ENCODE measurements around the gene ZNF277. TPM values are rescaled to one million over a fixed set of nuclear protein-coding genes. Genes with fewer than 3 reads are reported as not detected.

The ZNF277 gene
- polyA plus RNA-seq, 2 of the 4 experiments (the other 2 are of a cell fraction) = 23.4 to 31.9 TPM

DNA sequence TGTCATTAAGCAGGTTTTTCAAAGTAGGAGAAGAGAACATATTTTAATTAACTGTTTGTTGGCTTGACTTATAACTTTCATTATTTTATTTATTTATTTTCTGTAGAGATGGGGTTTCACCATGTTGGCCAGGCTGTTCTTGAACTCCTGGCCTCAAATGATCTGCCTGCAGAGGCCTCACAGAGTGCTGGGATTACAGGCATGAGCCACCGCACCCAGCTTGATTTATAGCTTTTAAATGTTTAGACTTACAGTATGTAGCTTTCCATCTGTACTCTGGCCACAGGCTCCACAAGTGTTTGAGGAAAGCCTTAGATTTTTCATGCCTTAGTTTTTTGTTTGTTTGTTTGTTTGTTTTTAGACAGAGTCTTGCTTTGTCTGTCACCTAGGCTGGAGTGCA is 171.1 kb downstream of the ZNF277 start:
- no peaks in the 10 kb centered on the region for H3K9me3 ChIP-seq
- ChIA-PET CTCF (no interaction called here), POLR2A (no interaction called here)
- no peak for DNase-seq (ENCODE audit: low read depth in 1 of 2, low spot score in 1 of 2)
- WGBS (ENCODE audit: missing lambda C conversion rate) = 73% methylated on average over 1 of the region's 1 CpG
- H3K4me1 ChIP-seq = no peaks in the 10 kb centered on the region
- no peak overlapping the region for H3K27ac ChIP-seq
- no peak for ATAC-seq
- FAIRE-seq = no peak
- H3K4me2 ChIP-seq = no peak overlapping the region
- no peak for TF ChIP-seq FOXS1 (CRISPR knock-in tag; IDR thresholded peaks at IDR 0.05)
- TF ChIP-seq MAZ (IDR thresholded peaks at IDR 0.05; ENCODE audit: borderline replicate concordance, low read depth, low read length) = no peak
- no peak for TF ChIP-seq EP300 (IDR thresholded peaks at IDR 0.05)
- no peak for TF ChIP-seq EHMT2 (IDR thresholded peaks at IDR 0.05; ENCODE audit: low read depth)
- no peak for TF ChIP-seq EHF (CRISPR knock-in tag; IDR thresholded peaks at IDR 0.05)
- no peak for TF ChIP-seq RNF2 (IDR thresholded peaks at IDR 0.05; ENCODE audit: borderline replicate concordance, low read depth)
- no peak for TF ChIP-seq PHF8 (IDR thresholded peaks at IDR 0.05; ENCODE audit: borderline replicate concordance, low read depth)
- TF ChIP-seq, protein P1, sequence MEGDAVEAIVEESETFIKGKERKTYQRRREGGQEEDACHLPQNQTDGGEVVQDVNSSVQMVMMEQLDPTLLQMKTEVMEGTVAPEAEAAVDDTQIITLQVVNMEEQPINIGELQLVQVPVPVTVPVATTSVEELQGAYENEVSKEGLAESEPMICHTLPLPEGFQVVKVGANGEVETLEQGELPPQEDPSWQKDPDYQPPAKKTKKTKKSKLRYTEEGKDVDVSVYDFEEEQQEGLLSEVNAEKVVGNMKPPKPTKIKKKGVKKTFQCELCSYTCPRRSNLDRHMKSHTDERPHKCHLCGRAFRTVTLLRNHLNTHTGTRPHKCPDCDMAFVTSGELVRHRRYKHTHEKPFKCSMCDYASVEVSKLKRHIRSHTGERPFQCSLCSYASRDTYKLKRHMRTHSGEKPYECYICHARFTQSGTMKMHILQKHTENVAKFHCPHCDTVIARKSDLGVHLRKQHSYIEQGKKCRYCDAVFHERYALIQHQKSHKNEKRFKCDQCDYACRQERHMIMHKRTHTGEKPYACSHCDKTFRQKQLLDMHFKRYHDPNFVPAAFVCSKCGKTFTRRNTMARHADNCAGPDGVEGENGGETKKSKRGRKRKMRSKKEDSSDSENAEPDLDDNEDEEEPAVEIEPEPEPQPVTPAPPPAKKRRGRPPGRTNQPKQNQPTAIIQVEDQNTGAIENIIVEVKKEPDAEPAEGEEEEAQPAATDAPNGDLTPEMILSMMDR (IDR thresholded peaks at IDR 0.05) = no peak
- TF ChIP-seq ESRRA (IDR thresholded peaks at IDR 0.05; ENCODE audit: borderline replicate concordance, low read length) = no peak
- TF ChIP-seq, protein P2, sequence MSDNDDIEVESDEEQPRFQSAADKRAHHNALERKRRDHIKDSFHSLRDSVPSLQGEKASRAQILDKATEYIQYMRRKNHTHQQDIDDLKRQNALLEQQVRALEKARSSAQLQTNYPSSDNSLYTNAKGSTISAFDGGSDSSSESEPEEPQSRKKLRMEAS (IDR thresholded peaks at IDR 0.05) = no peak
- no peak for TF ChIP-seq JUNB (IDR thresholded peaks at IDR 0.05)
- no peak for TF ChIP-seq BHLHE40 (IDR thresholded peaks at IDR 0.05; ENCODE audit: low read depth, low read length)
- no peak for TF ChIP-seq GATA3 (IDR thresholded peaks at IDR 0.05; ENCODE audit: borderline replicate concordance)
- TF ChIP-seq NFE2L2 (conservative IDR thresholded peaks at IDR 0.05; ENCODE audit: low read length) = no peak
- no peak for TF ChIP-seq RARB (CRISPR knock-in tag; IDR thresholded peaks at IDR 0.05)
- H3K4me3 ChIP-seq = no peak overlapping the region

DNA sequence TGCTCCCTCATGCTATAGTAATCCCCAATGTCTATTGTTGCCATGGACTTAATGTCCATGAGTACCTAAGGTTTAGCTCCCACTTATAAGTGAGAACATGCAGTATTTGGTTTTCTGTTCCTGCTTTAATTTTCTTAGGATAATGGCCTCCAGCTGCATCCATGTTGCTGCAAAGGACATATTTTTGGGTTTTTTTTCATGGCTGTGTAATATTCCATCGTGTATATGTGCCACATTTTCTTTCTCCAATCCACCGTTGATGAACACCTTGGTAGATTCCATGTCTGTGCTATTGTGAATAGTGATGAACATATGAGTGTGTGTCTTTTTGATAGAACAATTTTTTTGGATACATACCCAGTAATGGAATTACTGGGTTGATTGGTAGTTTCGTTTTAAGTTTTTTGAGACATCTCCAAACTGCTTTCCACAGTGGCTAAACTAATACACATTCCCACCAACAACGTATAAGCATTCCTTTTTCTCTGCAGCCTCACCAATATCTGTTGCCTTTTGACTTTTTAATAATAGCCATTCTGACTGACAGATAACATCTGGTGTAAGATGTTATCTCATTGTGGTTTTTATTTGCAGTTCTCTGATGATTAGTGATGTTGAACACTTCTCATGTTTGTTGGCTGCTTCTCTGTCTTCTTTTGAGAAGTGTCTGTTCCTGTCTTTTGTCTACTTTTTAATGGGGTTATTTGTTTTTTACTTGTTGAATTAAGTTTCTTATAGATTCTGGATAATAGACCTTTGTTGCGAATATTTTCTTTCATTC is 175.0 kb downstream of the ZNF277 start:
- ChIA-PET CTCF (interaction anchor here (0.8 kb wide), 1 partner anchor 11 kb away, joined by 3 read pairs; no protein-coding TSS in a partner anchor), POLR2A (no interaction called here)
- no peaks in the 10 kb centered on the region for H3K4me1 ChIP-seq
- 54% methylated on average over 5 of the region's 5 CpGs for WGBS (ENCODE audit: missing lambda C conversion rate)
- no peak for FAIRE-seq
- H3K9me3 ChIP-seq = no peaks in the 10 kb centered on the region
- DNase-seq (ENCODE audit: low read depth in 1 of 2, low spot score in 1 of 2) = no peak
- no peak overlapping the region for H3K27ac ChIP-seq
- TF ChIP-seq, protein P3, sequence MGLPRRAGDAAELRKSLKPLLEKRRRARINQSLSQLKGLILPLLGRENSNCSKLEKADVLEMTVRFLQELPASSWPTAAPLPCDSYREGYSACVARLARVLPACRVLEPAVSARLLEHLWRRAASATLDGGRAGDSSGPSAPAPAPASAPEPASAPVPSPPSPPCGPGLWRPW (IDR thresholded peaks at IDR 0.05) = no peak
- H3K4me2 ChIP-seq = no peak overlapping the region
- H3K4me3 ChIP-seq = no peak overlapping the region
- no peak for ATAC-seq

DNA sequence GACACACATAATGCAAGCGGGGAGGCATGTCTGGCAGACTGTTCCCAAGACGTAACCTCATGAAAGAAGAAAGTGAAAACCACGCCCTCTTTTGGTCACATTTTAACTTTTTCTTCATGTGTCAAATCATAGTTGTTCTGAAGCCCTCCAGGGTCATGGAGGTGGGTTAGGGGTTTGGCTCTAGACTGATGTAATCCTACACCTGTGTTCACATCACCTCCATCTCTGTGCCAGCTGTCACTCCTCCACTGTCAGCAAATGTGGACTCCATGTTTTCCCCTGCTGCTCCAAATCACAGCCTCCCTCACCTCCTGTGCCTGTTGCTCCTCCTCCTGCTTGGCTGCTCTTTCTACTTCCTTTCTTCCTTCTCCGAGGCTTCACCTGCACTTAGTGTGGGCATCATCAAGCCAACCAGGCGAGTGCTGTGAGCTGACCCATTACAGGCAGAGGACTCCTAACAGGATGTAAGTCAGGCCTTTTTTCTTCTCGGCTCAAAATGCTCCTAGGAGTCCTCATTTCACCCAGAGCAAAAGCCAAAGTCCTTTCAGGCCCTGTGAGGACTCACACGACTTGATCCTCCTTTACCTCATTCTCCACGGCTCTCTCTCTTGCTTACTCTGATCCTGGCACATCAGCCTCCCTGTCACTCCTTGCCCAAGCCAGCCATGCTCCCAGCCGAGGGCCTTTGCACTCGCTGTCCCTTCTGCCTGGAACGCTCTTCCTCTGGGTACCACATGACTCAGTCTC is 177.3 kb downstream of the ZNF277 start:
- WGBS (ENCODE audit: missing lambda C conversion rate) = 66% methylated on average over 11 of the region's 11 CpGs
- CTCF ChIA-PET = interaction anchor here (1.8 kb wide), 1 partner anchor 8 kb away, joined by 4 read pairs; no protein-coding TSS in a partner anchor
- H3K9me3 ChIP-seq = no peaks in the 10 kb centered on the region
- DNase-seq (ENCODE audit: low read depth in 1 of 2, low spot score in 1 of 2) (no peak), FAIRE-seq (peak; percentile 7), ATAC-seq (no peak; a peak in 1 of 6 replicates)
- H3K27ac ChIP-seq = no peak overlapping the region
- TF ChIP-seq RAD21 (conservative IDR thresholded peaks at IDR 0.05 in 1 of 2, IDR thresholded peaks at IDR 0.05 in 1 of 2) = peak; percentile 27 to 28; a peak in 2 of 5 replicates
- no peak for TF ChIP-seq RCOR1 (IDR thresholded peaks at IDR 0.05; ENCODE audit: low read depth, low read length)
- no peak for TF ChIP-seq HEYL (CRISPR knock-in tag; IDR thresholded peaks at IDR 0.05)
- H3K4me2 ChIP-seq = no peak overlapping the region
- POLR2A ChIA-PET = no interaction called here
- no peaks in the 10 kb centered on the region for H3K4me1 ChIP-seq
- no peak overlapping the region for H3K4me3 ChIP-seq
